Stimulated activated CD4-positive, alpha-beta T cell treated with anti-CD3 and anti-CD28 coated beads, Interleukin-2, amount 100 ng/mL, for 48 hours (primary cell): Measurements from ENCODE around the gene AP3B1.
"Not testable (repeated sequence)": the region's sequence is repeated elsewhere in the genome, so short reads cannot be mapped to it uniquely, and the experiment has no call there.

Experiments
- DNase-seq, 2 donors: peaks; one replicate each; pipeline ENCODE4 v3.0.0-alpha.2; 2020

The AP3B1 gene

DNA sequence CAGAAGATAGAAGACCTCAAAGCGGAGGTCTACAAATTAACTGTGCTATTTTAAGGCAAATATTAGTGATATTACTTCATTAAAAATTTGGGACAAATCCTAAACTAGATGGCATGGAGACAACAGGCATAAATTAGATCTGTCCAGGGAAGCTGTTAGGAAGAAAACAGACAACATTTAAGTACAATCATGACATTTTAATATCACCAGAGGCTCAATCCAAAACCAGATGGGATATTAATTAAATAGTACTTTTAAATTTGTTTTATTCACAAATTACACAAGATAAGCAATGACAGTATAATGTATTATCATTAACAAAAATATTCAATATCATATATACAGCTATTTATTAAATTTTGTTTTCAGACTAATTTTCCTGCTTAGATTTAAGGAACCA lies 161.1 kb downstream of the AP3B1 start:
- DNase-seq = no peak

DNA sequence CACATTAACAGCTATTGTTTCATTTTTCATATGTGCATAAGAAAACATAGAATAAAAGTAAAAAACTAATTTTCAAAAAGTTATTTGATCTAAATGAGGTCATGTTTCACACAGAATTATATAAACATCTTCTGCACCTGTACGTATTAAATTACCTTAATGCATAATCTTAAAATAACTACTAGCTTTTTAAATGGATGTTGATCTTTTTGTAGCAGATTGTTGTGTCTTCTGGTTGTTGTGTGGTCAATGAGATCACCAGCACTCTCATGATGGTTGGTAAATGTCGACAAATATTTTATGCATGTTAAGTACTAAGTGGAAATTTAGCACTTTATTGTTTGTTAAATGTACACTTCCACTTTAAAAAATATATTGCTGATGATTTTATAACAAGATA lies 162.0 kb downstream of the AP3B1 start:
- DNase-seq = no peak

DNA sequence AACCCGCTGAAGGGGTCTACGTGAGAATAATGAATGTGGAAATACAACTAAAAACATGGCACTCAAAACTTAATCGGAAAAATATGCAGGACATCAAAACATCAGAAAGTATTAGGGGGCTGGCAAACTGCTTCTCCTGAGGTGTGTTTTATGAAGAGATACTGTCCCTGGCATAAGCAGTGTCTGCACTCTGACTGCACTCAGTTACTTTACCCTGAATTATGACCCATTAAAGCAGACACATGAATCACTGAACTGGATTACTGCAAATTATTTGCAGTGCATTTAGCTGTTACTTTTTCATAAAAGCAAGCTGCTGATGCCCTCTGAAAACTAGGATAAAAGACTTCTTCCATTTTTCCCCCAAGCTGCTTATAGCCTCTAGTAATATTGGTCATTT lies 164.9 kb downstream of the AP3B1 start:
- DNase-seq = no peak

DNA sequence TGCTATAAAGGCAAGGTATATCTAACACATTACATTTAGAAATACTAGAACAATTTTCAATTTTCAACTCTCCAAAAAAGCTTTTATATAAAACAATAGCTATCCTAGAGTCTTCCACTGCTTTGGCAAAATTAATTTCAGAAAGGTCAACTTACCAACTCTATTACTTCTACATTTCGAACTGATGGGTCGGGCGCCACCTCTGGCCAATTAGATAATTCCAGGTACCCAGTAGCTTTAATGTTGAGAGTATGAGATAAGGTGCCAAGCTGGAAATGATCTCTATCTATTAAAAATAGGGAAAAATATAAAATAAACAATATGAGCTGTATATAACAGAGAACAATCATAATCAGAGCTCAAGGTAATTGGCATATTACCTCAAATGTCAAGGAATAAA lies 166.6 kb downstream of the AP3B1 start:
- DNase-seq = no peak

DNA sequence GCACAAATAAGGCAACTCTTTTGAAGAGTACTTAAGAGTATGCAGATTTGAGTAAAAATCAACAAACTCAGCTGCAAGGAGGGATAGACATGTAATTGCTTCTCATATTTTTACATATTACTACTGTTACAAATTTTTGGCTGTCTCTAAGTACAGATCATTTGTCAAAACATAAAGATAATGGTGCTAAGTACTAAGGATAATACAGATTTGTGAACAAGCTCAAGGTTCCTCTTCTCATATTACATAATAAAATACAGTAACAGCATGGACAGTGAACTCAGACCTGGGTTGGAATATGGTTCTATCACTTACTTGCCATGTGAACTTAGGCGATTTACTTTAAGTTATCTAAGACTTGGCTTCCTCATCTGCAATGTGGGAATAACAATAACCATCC lies 168.0 kb downstream of the AP3B1 start:
- no peak for DNase-seq

DNA sequence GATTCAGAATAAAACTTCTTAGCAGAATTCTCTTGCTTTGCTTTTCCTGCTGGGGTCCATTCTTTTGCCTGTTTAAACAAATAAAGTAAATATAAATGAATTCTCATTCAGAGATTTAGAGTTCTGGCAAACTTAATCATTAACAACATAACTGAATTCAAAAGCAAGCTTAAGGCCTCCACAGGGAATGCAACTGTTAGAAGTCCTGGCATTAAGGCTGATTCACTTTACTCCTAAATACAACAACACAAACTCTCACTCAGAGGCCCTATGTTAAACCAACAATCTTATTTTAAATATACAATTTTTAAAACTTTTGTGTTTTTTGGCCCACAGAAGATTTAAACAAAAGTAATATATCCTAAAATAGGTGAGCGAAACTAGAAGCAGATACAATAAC lies 178.3 kb downstream of the AP3B1 start:
- DNase-seq = no peak

DNA sequence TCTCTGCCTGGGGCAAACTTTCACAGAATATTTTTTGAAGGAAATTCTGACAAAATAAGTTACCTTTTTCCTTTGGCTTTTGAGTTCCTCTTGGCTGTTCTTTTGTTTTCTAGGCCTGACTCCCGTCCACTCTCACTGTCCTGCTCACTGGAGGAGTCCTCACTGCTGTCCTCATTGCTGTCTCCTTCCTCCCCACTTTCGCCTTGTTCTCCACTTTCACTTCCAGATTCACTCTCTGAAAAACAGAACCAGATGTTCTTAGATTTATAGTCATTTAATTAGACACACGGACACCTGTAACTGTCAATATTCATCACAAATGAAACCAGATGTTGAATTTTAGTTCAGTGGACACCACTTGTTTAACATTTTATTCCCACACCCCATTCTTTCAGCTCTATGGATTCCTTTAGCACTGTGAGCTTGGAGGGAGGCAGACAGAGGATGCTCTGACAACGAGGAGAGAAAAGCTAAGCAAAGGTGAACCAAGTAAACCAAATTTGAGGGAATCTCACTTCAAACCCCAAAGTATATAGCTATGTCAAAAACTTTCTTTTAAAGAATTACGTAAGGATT lies 180.7 kb downstream of the AP3B1 start:
- no peak for DNase-seq

DNA sequence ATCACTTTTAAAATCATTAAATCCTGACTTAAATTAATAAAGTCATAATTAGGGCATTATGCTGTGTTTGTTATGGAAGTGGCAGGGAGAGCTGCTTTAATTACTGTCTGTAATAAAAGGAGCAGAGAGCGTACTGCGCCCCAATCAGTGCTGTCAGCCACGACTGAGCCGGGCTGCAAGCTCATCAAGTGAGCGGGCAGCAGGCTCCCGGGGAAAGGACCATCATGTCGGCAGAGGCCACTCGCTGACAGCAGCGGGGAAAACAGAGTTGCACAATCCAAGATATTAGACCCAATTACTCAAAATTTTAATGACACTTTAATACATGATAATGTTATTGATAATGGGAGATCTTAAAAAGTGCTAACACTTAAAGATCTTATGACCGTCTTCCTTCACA lies 181.6 kb downstream of the AP3B1 start:
- DNase-seq = no peak

DNA sequence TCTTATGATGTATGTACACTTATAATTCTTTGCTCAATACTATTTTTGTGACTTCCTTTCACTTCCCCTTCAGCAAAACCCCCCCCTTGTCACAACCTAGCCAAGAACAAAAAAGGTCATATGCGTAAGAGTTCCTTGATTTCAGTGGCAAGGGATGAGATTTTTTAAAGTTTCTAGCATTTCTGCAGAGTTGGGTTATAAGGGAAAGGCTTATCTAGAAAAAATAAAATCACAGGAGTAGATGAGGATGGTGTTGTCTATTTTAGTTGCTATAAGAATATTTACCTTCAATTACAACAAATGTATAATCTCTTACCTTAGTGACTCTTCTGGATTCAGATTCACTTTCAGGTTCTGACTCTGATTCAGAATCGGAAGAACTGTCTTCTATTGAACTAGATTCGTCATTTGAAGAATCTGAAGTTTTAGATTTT lies 184.6 kb downstream of the AP3B1 start:
- no peak for DNase-seq

DNA sequence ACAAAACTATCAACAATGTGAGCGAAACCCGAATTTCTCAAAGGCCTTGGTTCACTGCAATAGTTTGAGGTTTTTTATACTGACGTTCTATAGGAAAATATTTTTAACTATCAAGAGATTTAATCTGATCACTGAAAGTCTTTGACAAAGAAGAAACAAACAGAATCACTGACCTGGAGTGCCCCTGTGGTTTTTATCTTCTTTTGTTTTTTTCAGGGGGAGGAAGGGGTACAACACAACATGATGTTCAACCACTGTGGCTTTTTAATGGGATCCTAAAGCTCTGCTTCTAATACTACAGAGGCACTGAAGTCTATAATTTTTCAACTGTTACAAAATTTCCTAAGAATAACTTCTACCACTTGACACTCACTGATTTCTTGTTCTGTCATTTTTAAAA lies 185.9 kb downstream of the AP3B1 start:
- no peak for DNase-seq

DNA sequence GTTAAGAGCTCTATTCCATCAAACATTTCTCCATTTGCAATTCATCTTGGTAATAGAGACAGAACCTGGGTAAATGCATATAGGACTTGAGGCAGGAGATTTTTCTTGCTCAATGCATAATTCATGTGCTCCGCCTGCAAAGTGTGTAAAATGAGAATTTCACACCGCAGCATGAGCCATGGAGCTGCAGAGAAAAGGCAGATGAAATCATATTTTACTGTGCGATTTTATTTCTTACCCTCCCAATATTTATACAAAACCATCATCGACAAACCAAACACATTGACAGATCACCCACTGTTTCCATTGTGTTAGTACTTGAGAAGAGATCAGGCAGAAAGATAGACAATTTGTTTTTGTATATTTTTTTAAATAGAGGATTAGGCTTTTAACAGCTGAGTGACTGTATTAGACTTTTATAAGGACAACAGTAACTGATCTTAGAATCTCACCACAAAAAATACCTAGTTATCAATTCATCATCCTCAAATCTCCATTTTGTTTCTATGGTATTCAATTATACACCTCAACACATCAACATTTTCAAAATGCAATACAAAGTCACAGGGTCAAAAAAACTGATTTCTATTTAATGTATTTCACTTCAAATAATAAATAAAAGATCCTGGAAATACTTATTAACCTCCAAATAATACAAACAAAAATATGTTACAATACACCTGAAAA lies 191.1 kb downstream of the AP3B1 start:
- no peak for DNase-seq

DNA sequence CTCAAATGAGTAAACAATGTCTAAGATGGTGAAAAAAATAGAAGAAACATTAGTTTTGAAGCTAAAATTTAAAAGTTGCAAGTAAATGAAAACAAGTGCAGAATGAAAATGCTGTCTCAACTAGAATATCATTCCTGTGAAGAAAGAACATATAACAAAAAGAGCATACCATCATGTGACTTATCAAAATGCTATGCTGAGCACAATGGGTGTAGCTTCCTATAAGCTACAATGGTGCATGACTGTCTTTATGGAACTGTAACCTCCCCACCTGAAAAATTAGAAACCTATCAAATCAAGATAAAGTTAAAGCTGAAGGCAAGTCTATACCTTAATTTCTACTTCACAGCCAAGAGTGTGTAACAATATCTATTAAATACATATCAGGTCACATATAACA lies 192.0 kb downstream of the AP3B1 start:
- no peak for DNase-seq

DNA sequence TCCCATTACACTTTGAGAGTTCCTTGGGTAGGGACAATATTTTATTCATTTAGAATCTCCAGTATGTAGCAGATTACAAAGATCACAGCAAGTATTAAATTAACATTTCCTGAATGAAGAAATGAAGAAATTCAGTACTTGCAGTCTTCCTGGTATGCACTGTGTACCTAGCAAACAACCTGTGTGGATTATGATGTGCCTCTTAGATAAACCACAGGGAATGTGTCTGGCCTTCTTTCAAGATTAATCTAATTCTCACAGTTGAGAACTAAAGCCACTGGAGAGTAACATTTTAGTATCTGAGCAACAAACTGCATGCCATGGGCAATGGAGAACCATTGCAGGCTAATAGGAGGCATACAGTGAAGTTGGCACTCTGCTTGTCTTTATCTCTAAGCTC lies 199.4 kb downstream of the AP3B1 start:
- no peak for DNase-seq

DNA sequence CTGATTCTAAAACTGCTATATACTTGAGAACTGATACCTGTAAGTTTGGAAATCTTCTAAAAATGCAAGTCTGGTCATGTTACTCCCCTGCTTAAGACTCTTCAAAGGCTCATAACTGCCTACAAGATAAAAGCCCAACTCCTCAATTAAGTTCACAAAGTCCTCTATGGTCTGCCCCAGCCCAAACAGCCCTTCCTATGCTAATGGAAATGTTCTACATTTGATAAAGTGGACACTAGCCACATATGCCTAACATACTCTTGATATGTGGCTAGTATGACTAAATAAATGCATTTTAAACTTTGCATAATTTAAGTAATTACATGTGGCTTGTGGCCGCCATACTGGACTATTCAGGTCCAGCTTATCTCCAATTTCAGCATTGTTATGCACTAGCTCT lies 204.5 kb downstream of the AP3B1 start:
- DNase-seq = no peak

DNA sequence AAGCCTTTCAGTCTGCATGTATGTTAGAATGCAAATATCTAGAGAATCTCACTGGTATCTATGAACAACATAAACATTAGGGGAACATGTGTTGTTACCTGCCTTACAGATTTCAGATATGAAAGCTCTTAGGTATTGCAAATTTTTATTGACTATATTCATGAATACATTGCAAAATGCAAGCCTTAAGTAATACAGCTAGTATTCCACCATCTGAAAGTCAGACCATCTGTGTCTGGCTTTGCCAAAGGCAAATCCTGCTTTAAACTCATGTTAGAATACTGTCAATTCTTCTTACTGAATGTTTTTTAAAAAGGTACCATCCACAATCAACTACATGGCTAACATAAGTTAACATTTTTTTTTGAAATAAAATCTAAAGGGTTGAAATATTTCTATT lies 215.6 kb downstream of the AP3B1 start:
- DNase-seq = no peak

DNA sequence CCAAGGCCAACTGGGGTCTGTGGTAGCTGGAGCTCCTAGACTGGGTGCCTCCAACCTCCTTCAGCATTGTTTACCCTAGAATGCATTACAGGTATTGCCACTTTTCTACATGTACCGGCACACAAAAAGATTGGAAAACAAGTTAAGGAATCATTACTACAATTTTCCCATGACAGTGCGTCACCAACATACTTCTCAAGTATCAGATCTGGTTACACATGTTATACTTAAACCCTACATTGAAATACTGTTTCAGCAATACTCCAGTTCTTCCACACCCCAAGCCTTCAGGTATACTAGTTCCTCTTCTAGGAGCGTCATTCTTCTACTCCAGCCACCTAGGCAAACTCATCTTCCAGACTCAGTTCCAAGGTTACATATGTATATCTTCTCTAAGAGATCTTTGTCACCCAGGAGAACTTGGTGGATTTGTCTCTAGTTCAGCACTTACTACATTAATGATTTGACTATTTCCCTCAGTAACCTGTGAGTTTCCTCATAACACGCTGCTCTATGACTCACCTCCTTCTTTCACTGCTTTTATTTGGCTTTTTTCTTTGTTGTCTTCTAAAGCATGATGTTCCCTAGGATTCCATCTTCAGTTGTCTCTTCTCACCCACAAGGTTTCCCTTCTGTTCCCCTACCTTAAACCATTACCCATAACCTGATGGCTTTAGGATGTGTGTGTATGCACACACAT lies 217.0 kb downstream of the AP3B1 start:
- no peak for DNase-seq

DNA sequence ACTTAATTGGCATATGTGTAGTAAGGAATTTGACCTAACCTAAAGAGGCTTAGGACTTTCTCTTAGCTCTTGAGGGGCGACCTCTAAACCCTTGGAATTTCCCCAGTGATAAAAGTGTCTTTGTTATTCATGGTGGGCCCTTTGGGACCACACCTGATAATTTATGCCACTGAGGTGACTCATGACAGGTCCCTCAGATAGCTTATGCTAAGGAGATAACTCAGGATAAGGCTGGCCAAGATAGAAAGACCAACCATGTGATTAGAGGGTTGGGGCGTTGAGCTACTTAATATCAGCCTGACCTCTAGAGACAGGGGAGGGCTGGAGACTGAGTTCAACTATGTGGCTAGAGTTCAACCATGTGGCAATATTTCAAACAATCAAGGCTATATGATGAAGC lies 218.1 kb downstream of the AP3B1 start:
- DNase-seq = no peak

DNA sequence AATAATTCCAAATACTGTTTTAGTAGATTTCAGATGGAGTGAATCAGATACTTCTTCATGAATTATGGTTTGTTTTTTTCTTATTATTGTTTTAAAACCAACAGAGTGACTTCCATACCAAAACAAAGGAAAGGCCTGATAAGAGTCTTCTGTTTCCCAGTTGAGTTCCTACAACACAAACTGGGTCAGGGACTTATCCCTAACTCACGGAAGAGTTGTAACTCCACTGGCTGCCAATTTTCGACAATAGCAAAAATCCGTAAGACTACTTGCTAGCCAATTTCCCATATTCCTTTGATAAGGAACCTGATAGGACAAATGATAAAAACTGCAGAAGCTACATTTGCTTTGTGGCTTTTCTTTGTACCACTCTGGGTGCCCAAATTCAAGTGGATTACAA lies 219.2 kb downstream of the AP3B1 start:
- no peak for DNase-seq

DNA sequence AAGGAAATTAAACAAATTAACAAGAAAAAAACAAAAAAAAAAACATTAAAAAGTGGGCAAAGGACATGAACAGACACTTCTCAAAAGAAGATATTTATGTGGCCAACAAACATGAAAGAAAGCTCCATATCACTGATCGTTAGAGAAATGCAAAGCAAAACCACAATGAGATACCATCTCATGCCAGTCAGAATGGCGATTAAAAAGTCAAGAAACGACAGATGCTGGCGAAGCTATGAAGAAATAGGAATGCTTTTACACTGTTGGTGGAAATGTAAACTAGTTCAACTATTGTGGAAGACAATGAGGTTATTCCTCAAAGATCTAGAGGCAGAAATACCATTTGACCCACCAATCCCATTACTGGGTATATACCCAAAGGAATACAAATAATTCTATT lies 223.8 kb downstream of the AP3B1 start:
- DNase-seq = not testable (repeated sequence)

DNA sequence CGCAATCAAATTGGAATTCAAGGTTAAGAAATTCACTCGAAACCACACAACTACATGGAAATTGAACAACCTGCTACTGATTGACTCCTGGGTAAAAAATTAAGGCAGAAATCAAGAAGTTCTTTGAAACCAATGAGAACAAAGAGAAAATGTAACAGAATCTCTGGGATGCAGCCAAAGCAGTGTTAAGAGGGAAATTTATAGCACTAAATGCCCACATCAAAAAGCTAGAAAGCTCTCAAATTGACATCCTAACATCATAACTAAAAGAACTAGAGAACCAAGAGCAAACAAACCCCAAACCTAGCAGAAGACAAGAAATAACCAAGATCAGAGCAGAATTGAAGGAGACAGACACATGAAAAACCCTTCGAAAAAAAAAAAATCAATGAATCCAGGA lies 226.9 kb downstream of the AP3B1 start:
- DNase-seq = not testable (repeated sequence)

DNA sequence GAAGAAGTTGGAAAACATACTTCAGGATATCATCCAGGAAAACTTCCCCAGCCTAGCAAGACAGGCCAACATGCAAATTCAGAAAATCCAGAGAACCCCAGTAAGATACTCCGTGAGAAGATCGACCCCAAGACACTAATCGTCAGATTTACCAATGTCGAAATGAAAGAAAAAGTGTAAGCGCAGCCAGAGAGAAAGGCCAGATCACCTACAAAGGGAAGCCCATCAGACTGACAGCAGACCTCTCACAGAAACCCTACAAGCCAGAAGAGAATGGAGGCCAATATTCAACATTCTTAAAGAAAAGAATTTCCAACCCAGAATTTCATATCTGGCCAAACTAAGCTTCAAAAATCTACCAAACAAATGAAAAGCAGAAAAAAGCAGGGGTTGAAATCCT lies 227.8 kb downstream of the AP3B1 start:
- not testable (repeated sequence) for DNase-seq

DNA sequence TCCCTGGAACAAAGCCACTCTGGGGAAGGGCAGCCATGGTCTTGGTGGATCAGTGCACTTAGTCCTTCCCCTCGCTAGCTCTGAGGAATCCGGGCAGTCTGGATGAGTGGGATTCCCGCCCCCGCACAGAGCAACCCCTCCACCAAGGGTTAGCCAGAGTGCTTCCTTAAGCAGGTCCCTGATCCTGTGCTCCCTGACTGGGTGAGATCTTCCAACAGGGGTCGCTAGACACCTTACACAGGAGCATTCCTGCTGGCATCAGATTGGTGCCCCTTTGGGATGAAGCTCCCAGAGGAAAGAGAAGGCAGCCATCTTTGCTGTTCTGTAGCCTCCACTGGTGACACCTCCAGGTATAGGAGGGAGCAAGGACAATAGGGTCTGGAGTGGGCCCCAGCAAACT lies 228.8 kb downstream of the AP3B1 start:
- DNase-seq = no peak

DNA sequence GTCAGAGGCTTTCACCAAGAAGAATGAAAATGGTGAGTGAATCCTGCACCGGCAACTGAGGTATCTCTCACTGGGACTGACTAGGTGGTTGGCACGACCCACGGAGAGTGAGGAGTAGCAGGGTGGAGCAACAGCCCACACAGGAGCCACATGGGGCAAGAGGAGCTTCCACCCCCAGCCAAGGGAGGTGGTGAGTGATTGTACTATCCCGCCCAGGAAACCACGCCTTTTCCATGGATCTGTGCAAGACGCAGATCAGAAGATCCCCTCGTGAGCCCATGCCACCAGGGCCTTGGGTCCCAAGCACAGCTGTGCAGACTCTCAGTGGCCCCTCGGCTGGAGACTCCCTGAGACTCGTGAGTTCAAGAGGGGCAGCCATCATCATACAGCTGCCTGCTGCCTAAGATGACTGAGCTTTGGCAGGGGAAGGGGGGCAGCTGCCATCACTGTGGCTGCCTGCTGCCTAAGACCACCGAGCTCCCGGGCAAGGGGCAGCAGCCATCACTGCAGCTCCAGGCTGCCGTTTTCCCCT lies 229.5 kb downstream of the AP3B1 start:
- DNase-seq = no peak

DNA sequence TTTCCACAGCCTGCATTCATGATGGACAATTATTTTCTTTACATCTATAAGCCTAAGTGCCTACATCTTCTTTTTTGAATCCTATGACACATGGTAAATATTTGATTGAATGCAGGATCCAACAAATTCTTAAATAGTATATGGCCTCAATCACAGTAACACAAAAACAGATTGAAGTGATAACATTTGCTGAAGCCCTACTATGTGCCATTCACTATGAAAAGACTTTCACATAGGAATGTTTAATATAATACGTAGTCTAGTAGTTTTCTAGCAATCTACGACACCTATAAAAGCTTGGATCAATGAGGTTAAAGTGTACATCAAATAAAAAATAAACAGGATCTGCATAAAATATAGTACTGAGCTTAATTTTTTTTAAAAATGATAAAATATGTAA lies 231.0 kb downstream of the AP3B1 start:
- no peak for DNase-seq
